Naive thymus-derived CD4-positive, alpha-beta T cell (primary cell): ENCODE data around the gene U2AF2. TPM values are rescaled to one million over a fixed set of nuclear protein-coding genes. Genes with fewer than 3 reads are reported as not detected.

ENCODE experiments used
- ATAC-seq: fragments of 150-1000 bp; cut with Tn5 transposase; 2 replicates; pipeline ENCODE4 v1.10.0; 2021; ENCODE audit warnings: mild to moderate bottlenecking, moderate library complexity
- CTCF ChIA-PET: fragments of 350-600 bp; sonication (Branson Sonifier 250); formaldehyde crosslinking; loops from one replicate; lab custom pipeline; 2021; ENCODE audit warnings: antibody characterized with exemption; lab: Charles Lee
- POLR2A ChIA-PET: fragments of 350-600 bp; sonication (Branson Sonifier 250); formaldehyde crosslinking; loops from one replicate; lab custom pipeline; 2021; ENCODE audit warnings: antibody characterized with exemption, inconsistent platforms; lab: Charles Lee
- DNase-seq, 9 donors: peaks; one replicate each; pipeline versions ENCODE4 v3.0.0 to v3.0.0-alpha.2; 2020 to 2022; ENCODE audit warnings: mixed read lengths in 1 of 9
- H3K27ac ChIP-seq: one replicate; pipeline ENCODE4 v1.7.0; 2013; ENCODE audit warnings: mild to moderate bottlenecking, low read depth, low read length, moderate library complexity
- H3K27me3 ChIP-seq, 2 donors: one replicate each; pipeline ENCODE4 v1.7.0; 2013; ENCODE audit warnings: low read length in 2 of 2, mild to moderate bottlenecking in 2 of 2, moderate library complexity in 2 of 2; ENCODE audit not compliant: control insufficient read depth in 2 of 2, insufficient read depth in 2 of 2
- H3K36me3 ChIP-seq, 3 experiments: 1 replicate in 2 of 3; 2 replicates in 1 of 3; pipeline ENCODE4 v1.7.0; 2013; ENCODE audit warnings: low read length in 3 of 3, mild to moderate bottlenecking in 3 of 3, moderate library complexity in 1 of 3; ENCODE audit not compliant: insufficient read depth in 3 of 3, control insufficient read depth in 2 of 3
- H3K4me1 ChIP-seq, 2 donors: one replicate each; pipeline ENCODE4 v1.7.0; 2013; ENCODE audit warnings: low read length in 2 of 2, mild to moderate bottlenecking in 2 of 2, moderate library complexity in 1 of 2; ENCODE audit not compliant: control insufficient read depth in 2 of 2, insufficient read depth in 2 of 2
- H3K4me3 ChIP-seq: 2 replicates; pipeline ENCODE4 v1.7.0; 2013; ENCODE audit warnings: mild to moderate bottlenecking, low read length
- H3K9me3 ChIP-seq, 3 experiments: 1 replicate in 2 of 3; 2 replicates in 1 of 3; pipeline ENCODE4 v1.7.0; 2013; ENCODE audit warnings: low read length in 3 of 3; ENCODE audit not compliant: control insufficient read depth in 2 of 3
- H3K27ac Mint-ChIP-seq, 9 donors: one replicate each; pipeline ENCODE4 v1.8.0; 2020 to 2022; ENCODE audit warnings: mixed read lengths in 9 of 9, mild to moderate bottlenecking in 8 of 9, moderate library complexity in 5 of 9, inconsistent platforms in 2 of 9
- H3K27me3 Mint-ChIP-seq, 5 donors: one replicate each; pipeline ENCODE4 v1.8.0; 2021 to 2022; ENCODE audit warnings: mixed read lengths in 5 of 5, mild to moderate bottlenecking in 1 of 5
- H3K36me3 Mint-ChIP-seq, 5 donors: one replicate each; pipeline ENCODE4 v1.8.0; 2020 to 2022; ENCODE audit warnings: mixed read lengths in 5 of 5, mild to moderate bottlenecking in 3 of 5, inconsistent platforms in 1 of 5
- H3K4me1 Mint-ChIP-seq, 7 donors: one replicate each; pipeline ENCODE4 v1.8.0; 2020 to 2022; ENCODE audit warnings: mixed read lengths in 7 of 7, mild to moderate bottlenecking in 3 of 7, inconsistent platforms in 1 of 7
- H3K4me3 Mint-ChIP-seq, 10 donors: one replicate each; pipeline ENCODE4 v1.8.0; 2020 to 2022; ENCODE audit warnings: mild to moderate bottlenecking in 10 of 10, mixed read lengths in 10 of 10, moderate library complexity in 6 of 10, inconsistent platforms in 2 of 10
- H3K9me3 Mint-ChIP-seq, 11 donors: one replicate each; pipeline ENCODE4 v1.8.0; 2020 to 2022; ENCODE audit warnings: mixed read lengths in 11 of 11, mild to moderate bottlenecking in 4 of 11, inconsistent platforms in 1 of 11, moderate library complexity in 1 of 11
- intact Hi-C, 2 donors: fragments of 100-400 bp; cut with micrococcal nuclease; formaldehyde crosslinking; loops; one replicate each; pipeline ENCODE4 v1.15.1; 2023
- polyA plus RNA-seq, 2 donors: library from polyadenylated mRNA; unstranded; fragments of 300-500 nt; fragmentation: Illumina TruSeq; gene quantifications; one replicate each; pipeline ENCODE4 v1.2.3, GENCODE V29; 2021
- total RNA-seq, 6 experiments: library from RNA in 5 of 6; stranded (reverse) in 5 of 6; gene quantifications; 1 replicate in 5 of 6; 2 replicates in 1 of 6; pipeline ENCODE4 v1.2.3 and lab custom pipeline; 2021 to 2026

U2AF2 gene
- total and polyA plus RNA-seq, 7 experiments from 2014 or later: 5.7 to 284 (median 256) TPM

DNA sequence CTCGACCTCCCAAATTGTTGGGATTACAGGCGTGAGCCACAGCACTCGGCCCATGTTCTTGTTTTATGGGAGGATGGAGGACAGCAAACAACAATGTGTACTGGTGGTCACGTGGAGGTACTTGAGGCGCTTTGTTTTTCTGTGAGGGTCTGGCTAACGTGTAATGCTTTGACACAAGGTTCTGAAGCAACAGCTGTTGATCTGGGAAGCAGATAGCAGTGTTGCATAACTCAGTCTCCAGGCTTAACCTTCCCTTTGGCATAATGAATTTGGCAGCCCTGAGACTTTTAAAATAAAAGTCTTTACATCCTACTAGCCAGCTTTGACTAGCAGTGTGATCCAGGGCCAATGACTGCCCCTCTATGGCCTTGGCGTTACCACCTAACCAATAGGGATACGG, 21.0 kb upstream of the U2AF2 start:
- intact Hi-C loops: loop anchor here (2.0 to 10.0 kb wide), 6 partner anchors 53 to 433 kb away; partner anchors contain the start of genes ZNF579 (in 2 of the 2), RPL28 (in 1 of the 2), TMEM238 (in 1 of the 2) and UBE2S (in 1 of the 2)
- ChIA-PET CTCF (interaction anchor here (0.5 to 6.0 kb wide), 11 partner anchors 13 to 1191 kb away, joined by 3 to 74 read pairs (median 10); partner anchors contain the start of genes U2AF2 and ZNF865), POLR2A (interaction anchor here (0.6 to 9.5 kb wide), 13 partner anchors 8 to 289 kb away, joined by 3 to 154 read pairs (median 5); partner anchors contain the start of genes CCDC106, FIZ1, U2AF2 and ZNF524)
- H3K4me1 ChIP-seq: peaks cover 27 to 33% of the 10 kb centered on the region in 2 donors
- H3K9me3 ChIP-seq: no peaks in the 10 kb centered on the region
- peak overlapping the region; percentile 99 for H3K27ac ChIP-seq
- Mint-ChIP-seq H3K9me3 (peaks cover 0 to 13% (median 0%) of the 10 kb centered on the region in 11 donors), H3K36me3 (peaks cover 5 to 22% (median 15%) of the 10 kb centered on the region in 5 donors), H3K4me1 (peaks cover 46 to 60% (median 57%) of the 10 kb centered on the region in 7 donors), H3K27ac (peak overlapping the region in 5 of 9 donors; percentile 64 to 100 (median 100)), H3K4me3 (peak overlapping the region in 2 of 10 donors; percentile 55 to 70), H3K27me3 (peaks cover 0 to 5% (median 0%) of the 10 kb centered on the region in 5 donors)
- ATAC-seq (no peak), DNase-seq (no peak)
- no peak overlapping the region for H3K4me3 ChIP-seq
- H3K27me3 ChIP-seq: no peaks in the 10 kb centered on the region
- peaks cover 0 to 6% (median 0%) of the 10 kb centered on the region in 3 experiments for H3K36me3 ChIP-seq

DNA sequence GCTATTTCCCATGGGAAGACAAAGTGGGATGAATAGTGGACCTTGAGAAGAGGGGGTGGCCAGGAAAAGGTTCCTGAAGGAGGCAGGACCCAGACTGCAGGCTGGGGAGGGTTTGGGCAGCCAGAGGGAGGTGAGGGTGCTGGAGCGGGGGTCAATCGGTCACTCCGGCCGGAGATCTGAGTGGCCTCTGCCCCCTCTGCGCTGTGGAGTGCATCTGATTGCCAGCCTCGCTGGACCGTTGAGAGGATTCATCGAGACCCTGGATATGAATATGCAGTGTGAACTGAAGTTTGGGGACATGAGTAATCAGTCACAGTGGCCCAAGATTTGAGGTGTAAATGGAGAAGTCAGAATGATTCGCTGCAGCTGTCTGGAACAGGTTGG, 19.5 kb upstream of the U2AF2 start:
- Mint-ChIP-seq H3K9me3 (peaks cover 0 to 13% (median 2%) of the 10 kb centered on the region in 11 donors), H3K27ac (peak overlapping the region; percentile 100), H3K4me3 (peak overlapping the region; percentile 96 to 100 (median 98)), H3K4me1 (peaks cover 47 to 72% (median 66%) of the 10 kb centered on the region in 7 donors), H3K36me3 (peaks cover 5 to 26% (median 18%) of the 10 kb centered on the region in 5 donors), H3K27me3 (no peaks in the 10 kb centered on the region)
- intact Hi-C loops: loop anchor here (1.0 to 10.0 kb wide), 7 partner anchors 8 to 298 kb away; partner anchors contain the start of genes ZNF579 (in 2 of the 2), ZNF581 (in 2 of the 2), FIZ1 (in 1 of the 2) and KMT5C (in 1 of the 2)
- POLR2A ChIA-PET: interaction anchor here (0.9 to 9.5 kb wide), 14 partner anchors 9 to 159 kb away, joined by 3 to 154 read pairs (median 4); partner anchors contain the start of genes CCDC106, FIZ1, U2AF2 and ZNF579
- CTCF ChIA-PET: interaction anchor here (0.7 to 6.0 kb wide), 3 partner anchors 8 to 175 kb away, joined by 3 to 74 read pairs (median 4); partner anchors contain the start of gene ZNF581
- peaks cover 30 to 42% of the 10 kb centered on the region in 2 donors for H3K4me1 ChIP-seq
- peak in 1 of 9 donors; percentile 25 for DNase-seq
- no peaks in the 10 kb centered on the region for H3K9me3 ChIP-seq
- ATAC-seq: no peak
- no peaks in the 10 kb centered on the region for H3K27me3 ChIP-seq
- H3K36me3 ChIP-seq: peaks cover 0 to 6% (median 0%) of the 10 kb centered on the region in 3 experiments
- H3K4me3 ChIP-seq: peak overlapping the region; percentile 80
- peak overlapping the region; percentile 99 for H3K27ac ChIP-seq

- H3K27ac Mint-ChIP-seq: peak overlapping the region; percentile 100
- H3K4me3 ChIP-seq: peak overlapping the region; percentile 80
- peaks cover 5 to 26% (median 18%) of the 10 kb centered on the region in 5 donors for H3K36me3 Mint-ChIP-seq
- DNase-seq (no peak), ATAC-seq (no peak)
- peak overlapping the region; percentile 99 for H3K27ac ChIP-seq
- peak overlapping the region; percentile 96 to 100 (median 98) for H3K4me3 Mint-ChIP-seq
- peaks cover 0 to 6% (median 0%) of the 10 kb centered on the region in 3 experiments for H3K36me3 ChIP-seq
- intact Hi-C loops: loop anchor here (1.0 to 10.0 kb wide), 7 partner anchors 7 to 299 kb away; partner anchors contain the start of genes ZNF579 (in 2 of the 2), ZNF581 (in 2 of the 2), FIZ1 (in 1 of the 2) and KMT5C (in 1 of the 2)
- H3K4me1 Mint-ChIP-seq: peaks cover 47 to 75% (median 69%) of the 10 kb centered on the region in 7 donors
- peaks cover 33 to 45% of the 10 kb centered on the region in 2 donors for H3K4me1 ChIP-seq
- ChIA-PET POLR2A (interaction anchor here (0.5 to 9.5 kb wide), 10 partner anchors 10 to 1761 kb away, joined by 3 to 154 read pairs (median 9); partner anchors contain the start of genes CCDC106, FIZ1, U2AF2 and ZNF579), CTCF (interaction anchor here (1.2 to 1.6 kb wide), 4 partner anchors 11 to 18 kb away, joined by 4 to 9 read pairs (median 6); no protein-coding TSS in a partner anchor)
- no peaks in the 10 kb centered on the region for H3K9me3 ChIP-seq
- H3K27me3 Mint-ChIP-seq: no peaks in the 10 kb centered on the region
- peaks cover 0 to 13% (median 2%) of the 10 kb centered on the region in 11 donors for H3K9me3 Mint-ChIP-seq
- H3K27me3 ChIP-seq: no peaks in the 10 kb centered on the region
These were observed 18.9 kb upstream of the U2AF2 start for GRCh38 chr19:55635856-55636440.

DNA sequence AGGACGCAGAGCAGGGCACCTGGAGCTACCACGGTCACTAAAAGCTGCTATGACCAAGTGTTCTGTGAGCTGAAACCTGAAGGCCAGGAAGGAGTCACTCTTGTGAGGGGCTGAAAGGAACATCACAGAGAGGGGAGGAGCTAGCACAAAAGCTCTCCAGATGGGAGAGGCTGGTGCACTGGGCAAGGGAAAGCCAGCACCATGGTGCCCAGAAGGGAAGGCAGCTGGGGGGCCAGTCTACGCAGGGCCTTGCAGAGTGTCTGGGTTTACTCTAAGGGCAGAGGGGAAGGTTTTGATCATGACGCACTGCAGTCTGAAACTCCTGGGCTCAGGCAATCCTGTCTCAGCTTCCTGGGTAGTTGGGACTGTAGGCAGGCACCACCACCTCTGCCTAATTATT, 18.1 kb upstream of the U2AF2 start:
- H3K4me1 Mint-ChIP-seq: peaks cover 47 to 75% (median 65%) of the 10 kb centered on the region in 7 donors
- POLR2A ChIA-PET: interaction anchor here (0.6 to 9.5 kb wide), 8 partner anchors 9 to 1166 kb away, joined by 3 to 154 read pairs (median 11); partner anchors contain the start of genes CCDC106, FIZ1, U2AF2 and ZNF579
- Histone ChIP-seq H3K27me3 (no peaks in the 10 kb centered on the region), H3K36me3 (peaks cover 0 to 6% (median 0%) of the 10 kb centered on the region in 3 experiments), H3K4me3 (peak overlapping the region; percentile 80), H3K9me3 (no peaks in the 10 kb centered on the region), H3K4me1 (peaks cover 29 to 41% of the 10 kb centered on the region in 2 donors), H3K27ac (peak overlapping the region; percentile 99)
- no peaks in the 10 kb centered on the region for H3K27me3 Mint-ChIP-seq
- peak overlapping the region; percentile 96 to 100 (median 98) for H3K4me3 Mint-ChIP-seq
- CTCF ChIA-PET: interaction anchor here (1.2 to 1.6 kb wide), 4 partner anchors 10 to 18 kb away, joined by 4 to 9 read pairs (median 6); no protein-coding TSS in a partner anchor
- intact Hi-C loops: loop anchor here in 1 of 2 donors (5.0 to 10.0 kb wide), 2 partner anchors 252 to 299 kb away; partner anchors contain the start of genes KMT5C, RPL28 and TMEM238
- peaks cover 5 to 27% (median 18%) of the 10 kb centered on the region in 5 donors for H3K36me3 Mint-ChIP-seq
- H3K27ac Mint-ChIP-seq: peak overlapping the region; percentile 100
- DNase-seq (no peak), ATAC-seq (no peak)
- H3K9me3 Mint-ChIP-seq: peaks cover 0 to 13% (median 2%) of the 10 kb centered on the region in 11 donors

- no peaks in the 10 kb centered on the region for H3K9me3 ChIP-seq
- DNase-seq (no peak), ATAC-seq (no peak)
- H3K4me3 ChIP-seq: no peak overlapping the region
- H3K27ac ChIP-seq: no peak overlapping the region
- intact Hi-C loops: loop anchor here in 1 of 2 donors (5.0 to 10.0 kb wide), 2 partner anchors 253 to 300 kb away; partner anchors contain the start of genes KMT5C, RPL28 and TMEM238
- no peaks in the 10 kb centered on the region for H3K27me3 ChIP-seq
- H3K4me3 Mint-ChIP-seq: peak overlapping the region; percentile 2 to 100 (median 98)
- H3K27ac Mint-ChIP-seq: peak overlapping the region; percentile 69 to 100 (median 100)
- no peaks in the 10 kb centered on the region for H3K27me3 Mint-ChIP-seq
- H3K4me1 ChIP-seq: peaks cover 27 to 36% of the 10 kb centered on the region in 2 donors
- peaks cover 0 to 6% (median 0%) of the 10 kb centered on the region in 3 experiments for H3K36me3 ChIP-seq
- ChIA-PET CTCF (interaction anchor here (0.6 to 1.2 kb wide), 3 partner anchors 11 to 136 kb away, joined by 3 to 6 read pairs (median 5); no protein-coding TSS in a partner anchor), POLR2A (interaction anchor here (1.1 to 9.5 kb wide), 4 partner anchors 9 to 32 kb away, joined by 3 to 154 read pairs (median 54); partner anchors contain the start of genes CCDC106, U2AF2, ZNF581 and ZNF784)
- H3K4me1 Mint-ChIP-seq: peaks cover 44 to 74% (median 64%) of the 10 kb centered on the region in 7 donors
- peaks cover 5 to 27% (median 18%) of the 10 kb centered on the region in 5 donors for H3K36me3 Mint-ChIP-seq
- H3K9me3 Mint-ChIP-seq: peaks cover 0 to 10% (median 2%) of the 10 kb centered on the region in 11 donors
These were observed 17.3 kb upstream of the U2AF2 start for GRCh38 chr19:55637534-55637933.
